ENCODE data around the gene BCLAF1. TPM values are rescaled to one million over a fixed set of nuclear protein-coding genes. Genes with fewer than 3 reads are reported as not detected.
A peak's percentile ranks its signal among the peaks of the same experiment; 100 is the strongest.

The BCLAF1 gene
- total and polyA plus RNA-seq, 11 donors: 11.7 to 109 (median 75.5) TPM

DNA sequence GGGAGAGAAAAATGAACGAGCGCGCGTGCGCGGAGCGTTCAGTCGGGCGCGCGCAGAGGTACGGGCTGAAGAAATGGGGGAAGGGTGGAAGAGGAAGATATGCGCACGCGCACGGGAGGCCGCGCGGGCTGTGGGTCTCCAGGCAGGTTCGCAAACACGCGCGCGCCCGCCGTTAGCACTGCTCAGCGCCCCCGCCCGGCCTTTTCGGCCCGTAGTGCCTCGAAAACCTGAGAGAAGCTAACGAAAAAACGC is 393 bp downstream of the BCLAF1 start:
- H3K4me3 ChIP-seq: peak overlapping the region; percentile 66 to 98 (median 86)
- WGBS, 4 donors: 0% methylated on average over 34 of the region's 34 CpGs
- ATAC-seq (peak; percentile 83 to 88 (median 86)), DNase-seq (peak; percentile 92 to 96 (median 93))
- H3K9me3 ChIP-seq: no peaks in the 10 kb centered on the region
- H3K36me3 ChIP-seq: no peaks in the 10 kb centered on the region
- TF ChIP-seq, protein P1, sequence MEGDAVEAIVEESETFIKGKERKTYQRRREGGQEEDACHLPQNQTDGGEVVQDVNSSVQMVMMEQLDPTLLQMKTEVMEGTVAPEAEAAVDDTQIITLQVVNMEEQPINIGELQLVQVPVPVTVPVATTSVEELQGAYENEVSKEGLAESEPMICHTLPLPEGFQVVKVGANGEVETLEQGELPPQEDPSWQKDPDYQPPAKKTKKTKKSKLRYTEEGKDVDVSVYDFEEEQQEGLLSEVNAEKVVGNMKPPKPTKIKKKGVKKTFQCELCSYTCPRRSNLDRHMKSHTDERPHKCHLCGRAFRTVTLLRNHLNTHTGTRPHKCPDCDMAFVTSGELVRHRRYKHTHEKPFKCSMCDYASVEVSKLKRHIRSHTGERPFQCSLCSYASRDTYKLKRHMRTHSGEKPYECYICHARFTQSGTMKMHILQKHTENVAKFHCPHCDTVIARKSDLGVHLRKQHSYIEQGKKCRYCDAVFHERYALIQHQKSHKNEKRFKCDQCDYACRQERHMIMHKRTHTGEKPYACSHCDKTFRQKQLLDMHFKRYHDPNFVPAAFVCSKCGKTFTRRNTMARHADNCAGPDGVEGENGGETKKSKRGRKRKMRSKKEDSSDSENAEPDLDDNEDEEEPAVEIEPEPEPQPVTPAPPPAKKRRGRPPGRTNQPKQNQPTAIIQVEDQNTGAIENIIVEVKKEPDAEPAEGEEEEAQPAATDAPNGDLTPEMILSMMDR (IDR thresholded peaks at IDR 0.05): no peak
- no peak for TF ChIP-seq POLR2A (IDR thresholded peaks at IDR 0.05)
- no peaks in the 10 kb centered on the region for H3K27me3 ChIP-seq
- peak overlapping the region; percentile 96 to 100 (median 100) for H3K27ac ChIP-seq
- intact Hi-C loops (cut with DNase I): loop anchor here in 8 of 10 donors (1.0 to 10.0 kb wide), 5 partner anchors 36 to 794 kb away; partner anchors contain the start of genes MTFR2 (in 7 of the 8) and AHI1 (in 2 of the 8)
- H3K4me1 ChIP-seq: peaks cover 3 to 55% (median 48%) of the 10 kb centered on the region in 12 donors

DNA sequence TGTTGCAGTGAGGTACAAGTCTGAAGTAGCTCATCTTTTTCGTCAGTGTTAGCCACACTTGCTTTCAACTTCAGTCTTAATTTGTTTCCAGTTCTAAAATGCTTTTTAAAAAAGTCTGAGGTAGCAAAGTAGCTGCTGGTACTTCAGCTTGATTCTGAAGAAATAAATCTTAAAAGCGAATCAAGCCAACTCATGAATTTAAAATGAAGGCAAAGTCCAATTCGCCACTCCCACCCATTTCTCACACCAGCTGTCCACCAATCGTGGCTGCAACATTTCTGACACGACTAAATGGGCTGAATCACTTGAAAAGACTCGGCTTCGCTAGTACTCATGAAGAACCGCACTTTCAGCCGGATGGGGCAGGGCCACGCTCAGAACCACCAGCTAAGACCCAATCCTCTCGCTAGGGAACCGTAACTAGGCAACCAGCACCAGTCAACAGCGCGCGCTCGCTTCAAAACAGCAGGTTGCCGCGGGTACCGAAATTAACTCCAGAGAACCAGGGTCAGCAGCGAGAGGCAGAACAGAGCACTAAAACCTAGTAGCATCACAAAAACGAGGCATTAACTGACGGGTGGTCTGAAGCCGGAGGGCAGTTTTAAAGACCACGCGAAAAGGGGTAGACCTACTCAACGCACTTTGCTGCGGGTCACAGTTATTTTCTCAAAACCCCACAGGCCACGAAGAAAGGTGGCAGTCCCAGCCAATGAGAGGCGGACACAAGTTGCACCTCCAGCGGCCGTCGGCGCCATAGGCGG is 900 bp downstream of the BCLAF1 start:
- Histone ChIP-seq H3K4me1 (peaks cover 3 to 60% (median 53%) of the 10 kb centered on the region in 12 donors), H3K9me3 (no peaks in the 10 kb centered on the region), H3K36me3 (no peaks in the 10 kb centered on the region), H3K27me3 (no peaks in the 10 kb centered on the region), H3K4me3 (peak overlapping the region; percentile 66 to 98 (median 86)), H3K27ac (peak overlapping the region; percentile 96 to 100 (median 100))
- no peak for TF ChIP-seq POLR2A (IDR thresholded peaks at IDR 0.05)
- TF ChIP-seq, protein P1 (IDR thresholded peaks at IDR 0.05): peak in 7 of 12 donors; percentile 14 to 49 (median 29)
- peak; percentile 29 to 59 (median 56) for ATAC-seq
- 0 to 1% (median 1%) methylated on average over 32 to 34 of the region's 34 CpGs for WGBS, 4 donors
- intact Hi-C loops (cut with DNase I): loop anchor here in 8 of 10 donors (1.0 to 10.0 kb wide), 5 partner anchors 36 to 794 kb away; partner anchors contain the start of genes MTFR2 (in 7 of the 8) and AHI1 (in 2 of the 8)
- DNase-seq: peak; percentile 74 to 81 (median 77)

DNA sequence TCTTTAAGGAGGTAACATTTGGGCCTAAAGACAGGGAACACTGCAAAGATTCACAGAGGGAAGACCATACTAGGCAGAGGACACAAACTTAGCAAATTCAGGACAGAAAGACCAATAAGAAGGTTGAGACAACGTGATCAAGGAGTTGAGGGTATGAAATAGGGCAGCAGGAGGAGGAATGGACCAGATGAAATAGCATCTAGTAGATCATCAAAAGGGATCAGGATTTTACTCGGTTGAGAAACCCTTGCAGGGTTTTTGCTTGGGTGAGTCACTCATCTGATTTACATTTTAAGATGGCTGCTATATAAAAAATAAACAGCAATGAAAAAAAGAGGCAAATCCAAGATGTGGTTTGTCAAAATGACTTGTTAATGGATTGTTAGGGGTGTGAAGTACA is 4.7 kb downstream of the BCLAF1 start:
- DNase-seq (no peak), ATAC-seq (no peak)
- Histone ChIP-seq H3K36me3 (peaks cover 0 to 24% (median 18%) of the 10 kb centered on the region in 9 donors), H3K4me1 (peaks cover 6 to 88% (median 82%) of the 10 kb centered on the region in 12 donors), H3K9me3 (no peaks in the 10 kb centered on the region), H3K4me3 (peak overlapping the region in 1 of 12 donors; percentile 5), H3K27me3 (no peaks in the 10 kb centered on the region), H3K27ac (peak overlapping the region in 1 of 12 donors; percentile 1)
- intact Hi-C loops (cut with DNase I): loop anchor here in 6 of 10 donors (5.0 to 10.0 kb wide), 2 partner anchors 33 to 790 kb away; partner anchors contain the start of genes MTFR2 (in 6 of the 6) and AHI1 (in 1 of the 6)
- 11 to 30% (median 20%) methylated on average over 2 of the region's 2 CpGs for WGBS, 4 donors
- TF ChIP-seq, protein P1 (IDR thresholded peaks at IDR 0.05): no peak
- TF ChIP-seq POLR2A (IDR thresholded peaks at IDR 0.05): no peak

DNA sequence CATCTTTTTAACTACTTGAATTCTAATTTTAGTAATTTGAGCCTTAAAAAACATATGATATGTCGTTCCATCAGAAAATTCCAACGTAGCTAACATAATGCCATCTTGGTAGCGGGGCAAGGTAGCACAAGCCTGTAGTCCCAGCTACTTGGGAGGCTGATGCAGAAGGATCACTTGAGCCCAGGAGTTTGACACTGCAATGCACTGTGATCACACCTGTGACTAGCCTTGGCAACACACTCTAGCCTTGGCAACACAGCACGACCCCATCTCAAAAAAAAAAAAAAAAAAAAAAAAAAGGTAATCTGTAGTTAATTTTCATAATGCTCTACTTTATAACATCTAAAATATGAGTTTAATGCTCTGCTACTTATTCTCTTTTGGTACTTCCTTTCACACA is 6.7 kb downstream of the BCLAF1 start:
- Histone ChIP-seq H3K27ac (no peak overlapping the region), H3K9me3 (no peaks in the 10 kb centered on the region), H3K4me3 (no peak overlapping the region), H3K4me1 (peaks cover 6 to 94% (median 83%) of the 10 kb centered on the region in 12 donors), H3K27me3 (no peaks in the 10 kb centered on the region), H3K36me3 (peaks cover 0 to 42% (median 33%) of the 10 kb centered on the region in 9 donors)
- WGBS, 4 donors: 49 to 63% (median 58%) methylated on average over 4 of the region's 4 CpGs
- intact Hi-C loops (cut with DNase I): loop anchor here in 1 of 10 donors (10.0 kb wide), 1 partner anchor 788 kb away; the partner anchor contains the start of gene AHI1
- no peak for ATAC-seq
- TF ChIP-seq, protein P1 (IDR thresholded peaks at IDR 0.05): no peak
- TF ChIP-seq POLR2A (IDR thresholded peaks at IDR 0.05): no peak
- no peak for DNase-seq

All from heart left ventricle (tissue), 16 donors.